ENCODE results near the gene RBM39.
"Not testable (repeated sequence)": the region's sequence is repeated elsewhere in the genome, so short reads cannot be mapped to it uniquely, and the experiment has no call there.

Gene RBM39

DNA sequence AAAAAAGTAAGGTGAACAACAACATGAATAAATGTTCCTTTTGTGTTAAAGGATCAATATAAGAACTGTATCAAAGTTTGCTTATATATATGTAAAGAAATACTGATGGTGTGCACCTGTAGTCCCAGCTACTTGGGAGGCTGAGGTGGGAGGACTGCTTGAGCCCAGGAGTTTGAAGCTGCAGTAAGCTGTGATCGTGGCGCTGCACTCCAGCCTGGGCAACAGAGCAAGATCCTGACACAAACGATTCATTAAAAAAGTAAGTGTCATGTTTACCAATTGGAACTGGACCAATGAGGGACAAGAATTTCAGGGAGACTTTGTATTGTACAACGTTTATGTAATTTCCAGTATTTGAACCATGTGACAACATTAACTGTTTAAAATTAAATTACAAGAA, 24.8 kb upstream of the RBM39 start:
- TF ChIP-seq, protein P1, sequence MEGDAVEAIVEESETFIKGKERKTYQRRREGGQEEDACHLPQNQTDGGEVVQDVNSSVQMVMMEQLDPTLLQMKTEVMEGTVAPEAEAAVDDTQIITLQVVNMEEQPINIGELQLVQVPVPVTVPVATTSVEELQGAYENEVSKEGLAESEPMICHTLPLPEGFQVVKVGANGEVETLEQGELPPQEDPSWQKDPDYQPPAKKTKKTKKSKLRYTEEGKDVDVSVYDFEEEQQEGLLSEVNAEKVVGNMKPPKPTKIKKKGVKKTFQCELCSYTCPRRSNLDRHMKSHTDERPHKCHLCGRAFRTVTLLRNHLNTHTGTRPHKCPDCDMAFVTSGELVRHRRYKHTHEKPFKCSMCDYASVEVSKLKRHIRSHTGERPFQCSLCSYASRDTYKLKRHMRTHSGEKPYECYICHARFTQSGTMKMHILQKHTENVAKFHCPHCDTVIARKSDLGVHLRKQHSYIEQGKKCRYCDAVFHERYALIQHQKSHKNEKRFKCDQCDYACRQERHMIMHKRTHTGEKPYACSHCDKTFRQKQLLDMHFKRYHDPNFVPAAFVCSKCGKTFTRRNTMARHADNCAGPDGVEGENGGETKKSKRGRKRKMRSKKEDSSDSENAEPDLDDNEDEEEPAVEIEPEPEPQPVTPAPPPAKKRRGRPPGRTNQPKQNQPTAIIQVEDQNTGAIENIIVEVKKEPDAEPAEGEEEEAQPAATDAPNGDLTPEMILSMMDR (IDR thresholded peaks at IDR 0.05; ENCODE audit: extremely low read depth, missing control alignments): no peak
- DNase-seq (ENCODE audit: low spot score): no peak

DNA sequence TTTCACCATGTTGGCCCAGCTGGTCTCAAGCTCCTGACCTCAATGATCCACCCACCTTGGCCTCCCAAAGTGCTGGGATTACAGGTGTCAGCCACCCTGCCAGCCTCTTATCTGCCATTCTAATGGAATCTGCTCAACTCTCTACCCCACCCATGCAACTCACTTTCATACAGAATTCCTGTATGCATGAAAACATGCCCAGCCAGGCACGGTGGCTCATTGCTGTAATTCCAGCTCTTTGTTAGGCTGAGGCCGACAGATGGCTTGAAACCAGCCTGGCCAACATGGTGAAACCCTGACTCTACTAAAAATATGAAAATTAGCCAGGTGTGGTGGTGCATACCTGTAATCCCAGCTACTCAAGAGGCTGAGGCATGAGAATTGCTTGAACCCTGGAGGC, 22.9 kb upstream of the RBM39 start:
- DNase-seq (ENCODE audit: low spot score): not testable (repeated sequence)

DNA sequence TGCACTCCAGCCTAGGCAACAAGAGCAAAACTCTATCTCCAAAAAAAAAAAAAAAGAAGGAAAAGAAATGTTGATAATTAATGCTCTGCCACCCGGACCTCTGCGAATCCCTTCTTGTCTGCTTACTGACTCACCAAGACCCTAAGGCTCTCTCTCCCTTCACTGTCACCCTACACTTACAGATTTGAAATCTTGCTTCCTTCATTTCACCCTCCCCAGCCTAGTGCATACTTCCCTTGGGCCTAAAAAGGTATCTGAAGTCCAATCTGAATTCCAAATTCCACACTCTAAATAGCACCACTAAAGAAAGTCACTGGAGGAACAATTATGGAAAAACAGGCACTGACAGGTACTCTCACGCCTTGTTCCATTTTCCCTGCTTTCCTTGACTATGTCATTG, 20.4 kb upstream of the RBM39 start:
- TF ChIP-seq, protein P1 (IDR thresholded peaks at IDR 0.05; ENCODE audit: extremely low read depth, missing control alignments): no peak

DNA sequence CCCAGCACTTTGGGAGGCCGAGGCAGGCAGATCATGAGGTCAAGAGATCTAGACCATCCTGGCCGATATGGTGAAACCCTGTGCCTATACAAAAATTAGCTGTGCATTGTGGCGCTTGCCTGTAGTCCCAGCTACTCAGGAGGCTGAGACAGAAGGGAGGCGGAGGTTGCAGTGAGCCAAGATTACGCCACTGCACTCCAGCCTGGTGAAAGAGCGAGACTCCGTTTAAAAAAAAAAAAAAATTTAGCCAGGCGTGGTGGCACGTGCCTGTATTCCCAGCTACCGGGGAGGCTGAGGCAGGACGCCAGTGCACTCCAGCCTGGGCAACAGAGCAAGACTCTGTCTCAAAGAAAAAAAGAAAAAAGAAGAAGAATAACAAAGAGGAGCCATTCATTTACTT, 19.5 kb upstream of the RBM39 start:
- not testable (repeated sequence) for DNase-seq (ENCODE audit: low spot score)

More for the DNA sequence above, 20.4 kb upstream of the RBM39 start:
- no peak for DNase-seq (ENCODE audit: low spot score)

DNA sequence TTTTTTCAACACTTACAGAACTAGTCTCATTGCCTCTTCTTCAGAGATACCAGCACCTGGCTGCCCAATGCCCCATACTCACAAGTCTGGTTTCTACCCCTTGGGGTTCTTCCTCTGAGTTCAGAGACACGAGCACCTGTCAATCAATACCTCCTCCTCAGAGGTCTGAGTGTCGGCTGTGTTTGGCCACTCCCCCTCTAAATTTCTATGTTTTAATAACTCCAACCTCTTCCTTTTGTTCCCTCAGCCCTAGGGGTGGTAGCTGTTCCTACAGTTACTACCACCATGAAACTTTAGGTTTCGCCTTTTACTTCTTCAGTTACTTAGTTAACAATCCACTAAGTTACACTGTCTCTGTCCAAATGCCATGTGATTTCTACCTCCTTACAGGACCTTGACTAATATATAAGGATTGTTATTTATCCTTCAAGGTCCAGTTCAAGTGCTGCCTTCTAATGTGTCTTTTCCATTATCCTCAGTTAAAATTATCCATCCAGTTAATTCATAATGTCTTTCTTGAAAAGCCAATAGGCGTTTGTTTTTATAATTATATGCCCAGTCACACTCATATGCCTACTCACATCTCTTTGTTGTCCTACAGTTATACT, 15.1 kb upstream of the RBM39 start:
- TF ChIP-seq, protein P1 (IDR thresholded peaks at IDR 0.05; ENCODE audit: extremely low read depth, missing control alignments): no peak
- DNase-seq (ENCODE audit: low spot score): no peak

DNA sequence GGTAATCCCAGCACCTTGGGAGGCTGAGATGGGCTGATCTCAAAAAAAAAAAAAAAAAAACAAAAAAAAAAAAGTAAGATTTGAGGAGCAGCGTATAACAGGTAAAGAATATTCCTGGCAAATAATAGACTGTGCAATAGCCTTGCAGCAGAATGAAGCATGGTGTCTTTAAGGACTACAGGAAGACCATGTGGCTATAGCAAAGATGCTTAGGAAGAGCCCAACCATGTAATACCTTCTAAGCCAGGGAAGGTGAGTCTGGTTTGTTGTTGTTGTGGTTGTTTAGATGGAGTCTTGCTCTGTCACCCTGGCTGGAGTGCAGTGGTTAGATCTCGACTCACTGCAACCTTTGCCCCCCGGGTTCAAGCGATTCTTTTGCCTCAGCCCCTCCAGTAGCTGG, 14.3 kb upstream of the RBM39 start:
- TF ChIP-seq, protein P1 (IDR thresholded peaks at IDR 0.05; ENCODE audit: extremely low read depth, missing control alignments): no peak

DNA sequence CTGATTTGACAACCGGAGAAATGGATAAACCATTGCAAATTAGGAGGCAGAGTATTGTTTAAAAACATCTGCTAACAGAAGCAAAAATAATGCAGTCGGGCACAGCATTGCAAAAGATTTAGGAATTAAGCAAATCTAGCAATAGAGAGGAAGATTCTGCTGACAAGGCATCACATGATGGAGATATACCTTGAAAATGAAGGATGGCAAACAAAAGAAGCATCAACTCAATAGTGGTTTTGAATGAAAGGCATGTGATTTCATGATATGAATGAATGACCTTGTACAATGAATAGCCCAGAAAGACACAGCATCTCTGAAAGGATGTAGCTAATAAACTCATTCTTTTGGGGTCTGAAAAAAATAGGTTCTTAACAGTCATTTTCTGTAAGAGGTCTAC, 8.6 kb upstream of the RBM39 start:
- no peak for DNase-seq (ENCODE audit: low spot score)
- TF ChIP-seq, protein P1 (IDR thresholded peaks at IDR 0.05; ENCODE audit: extremely low read depth, missing control alignments): no peak

More for the DNA sequence above, 14.3 kb upstream of the RBM39 start:
- no peak for DNase-seq (ENCODE audit: low spot score)

DNA sequence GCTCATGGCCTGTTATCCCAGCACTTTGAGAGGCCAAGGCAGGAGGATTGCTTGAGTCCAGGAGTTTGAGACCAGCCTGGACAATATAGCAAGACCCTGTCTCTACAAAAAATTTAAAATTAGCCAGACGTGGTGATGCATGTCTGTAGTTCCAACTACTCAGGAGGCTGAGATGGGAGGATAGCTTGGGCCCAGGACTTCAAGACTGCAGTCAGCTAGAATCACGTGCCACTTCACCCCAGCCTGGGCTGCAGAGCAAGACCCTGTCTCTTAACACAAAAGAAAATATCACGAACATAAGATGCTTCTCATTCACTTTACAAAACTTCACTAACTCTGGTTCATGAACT, 2.4 kb upstream of the RBM39 start:
- not testable (repeated sequence) for DNase-seq (ENCODE audit: low spot score)

DNA sequence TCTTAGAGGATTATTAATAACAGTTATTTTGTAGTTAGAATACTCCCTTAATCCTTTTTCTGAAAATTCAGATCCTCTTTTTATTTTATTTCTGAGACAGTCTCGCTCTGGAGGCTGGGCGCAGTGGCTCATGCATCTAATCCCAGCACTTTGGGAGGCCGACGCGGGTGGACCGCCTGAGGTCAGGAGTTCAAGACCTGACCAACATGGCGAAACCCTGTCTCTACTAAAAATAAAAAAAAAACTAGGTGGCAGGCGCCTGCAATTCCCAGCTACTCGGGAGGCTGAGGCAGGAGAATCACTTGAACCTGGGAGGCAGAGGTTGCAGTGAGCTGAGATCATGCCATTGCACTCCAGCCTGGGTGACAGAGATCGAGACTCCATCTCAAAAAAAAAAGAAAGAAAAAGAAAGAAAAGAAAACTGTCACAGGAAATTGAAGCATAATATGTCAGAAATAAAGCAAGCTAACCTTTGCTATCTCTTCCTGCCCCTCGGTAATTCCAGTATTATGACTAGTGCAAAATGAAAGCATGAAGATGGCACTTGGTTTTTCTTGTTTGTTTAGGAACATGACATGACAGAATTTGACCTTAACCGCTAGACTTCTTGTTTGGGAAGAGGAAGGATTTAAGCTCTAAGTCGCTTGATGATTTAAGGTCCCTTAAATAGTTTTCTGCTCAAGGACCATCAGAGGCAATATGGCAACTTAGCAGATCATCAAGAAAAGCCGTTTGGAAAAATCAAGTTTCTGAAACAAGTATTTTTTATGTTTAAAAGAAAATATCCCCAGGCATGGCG, 1.8 kb upstream of the RBM39 start:
- TF ChIP-seq, protein P1 (IDR thresholded peaks at IDR 0.05; ENCODE audit: extremely low read depth, missing control alignments): no peak
- no peak for DNase-seq (ENCODE audit: low spot score)

Measured in GM20000 (cell line).